Stimulated activated CD8-positive, alpha-beta memory T cell treated with anti-CD3 and anti-CD28 coated beads, Interleukin-4, amount 100 ng/mL, for 1 hour (primary cell): ENCODE measurements around the gene PITX3.
"Not testable (repeated sequence)": the region's sequence is repeated elsewhere in the genome, so short reads cannot be mapped to it uniquely, and the experiment has no call there.

Experiments
- DNase-seq, 2 donors: peaks; one replicate each; pipeline ENCODE4 v3.0.0-alpha.2; 2020; ENCODE audit warnings: low read depth in 2 of 2, low spot score in 1 of 2

Gene PITX3

GRCh38 chr10:102229810-102230263 is 11.5 kb downstream of the PITX3 start:
- peak; percentile 59 to 75 for DNase-seq

DNA sequence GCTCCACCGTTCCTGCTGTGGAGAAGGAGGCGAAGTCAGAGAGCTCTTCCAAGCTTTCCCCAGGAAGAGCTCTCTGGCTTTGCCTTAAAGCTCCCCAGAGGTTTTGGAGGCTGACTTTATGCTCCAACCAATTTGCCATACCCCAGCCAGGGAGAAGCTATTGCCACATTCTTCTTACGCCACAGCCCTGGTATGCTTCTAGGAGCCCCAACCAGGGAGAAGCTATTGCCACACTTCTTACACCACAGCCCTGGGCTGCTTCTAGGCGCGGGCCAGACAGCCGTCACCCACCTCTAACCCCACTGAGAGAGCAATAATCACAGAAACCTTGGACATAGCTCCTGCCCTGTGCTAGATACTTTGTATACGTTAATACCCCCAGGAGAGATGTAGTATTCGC is 14.3 kb downstream of the PITX3 start:
- DNase-seq = no peak

GRCh38 chr10:102226542-102226870 is 14.8 kb downstream of the PITX3 start:
- no peak for DNase-seq

DNA sequence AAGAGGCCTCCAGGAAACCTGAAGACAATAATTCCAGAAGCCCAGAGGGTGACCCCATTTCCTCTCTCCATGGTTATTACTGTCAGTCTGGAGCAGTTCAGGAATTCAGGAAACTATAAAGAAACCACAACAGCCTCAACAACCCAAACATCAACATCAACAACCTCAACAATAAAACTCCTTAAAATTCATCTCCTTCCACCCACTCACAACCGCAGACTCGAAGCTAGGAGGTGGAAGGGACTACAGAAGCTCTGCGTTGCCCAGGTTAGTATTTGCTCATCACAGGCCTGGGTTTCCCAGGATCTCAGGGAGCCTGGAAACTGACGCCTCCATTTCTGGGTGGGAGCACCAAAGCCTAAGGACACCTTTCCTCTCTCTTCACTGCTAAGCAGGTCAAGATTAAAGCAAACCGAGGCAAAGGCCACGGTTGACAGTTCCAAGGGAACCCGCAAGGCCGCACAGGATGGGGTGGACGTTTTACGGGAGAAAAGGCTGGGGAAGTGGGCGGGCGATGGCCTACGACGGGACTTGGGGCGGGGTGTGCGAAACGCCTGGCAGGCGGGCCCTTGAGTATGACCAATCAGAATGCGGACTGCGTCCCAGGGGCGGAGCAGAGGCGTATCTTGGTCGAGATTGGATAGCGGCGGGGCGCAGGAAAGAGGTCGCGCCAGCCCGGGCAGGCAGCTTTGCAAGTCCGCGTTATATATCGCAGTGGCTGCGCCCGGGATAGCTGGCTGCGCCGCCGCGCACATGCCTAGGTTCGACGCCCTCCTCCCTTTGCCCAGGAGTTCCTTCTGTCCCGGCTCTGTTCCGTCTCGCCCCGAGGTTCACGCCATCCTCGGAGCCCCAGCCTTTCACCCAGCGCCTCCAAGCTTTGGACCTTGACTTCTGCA is 15.4 kb downstream of the PITX3 start, which contains the start of gene ELOVL3:
Gene ELOVL3 (plus strand): TSS at position 654 of the 896 bp plus-strand sequence. CDS start 250 bp downstream, outside the sequence.
- DNase-seq = peak; percentile 33 to 66

- DNase-seq = no peak
Observed at GRCh38 chr10:102222797-102223196, 18.5 kb downstream of the PITX3 start.

DNA sequence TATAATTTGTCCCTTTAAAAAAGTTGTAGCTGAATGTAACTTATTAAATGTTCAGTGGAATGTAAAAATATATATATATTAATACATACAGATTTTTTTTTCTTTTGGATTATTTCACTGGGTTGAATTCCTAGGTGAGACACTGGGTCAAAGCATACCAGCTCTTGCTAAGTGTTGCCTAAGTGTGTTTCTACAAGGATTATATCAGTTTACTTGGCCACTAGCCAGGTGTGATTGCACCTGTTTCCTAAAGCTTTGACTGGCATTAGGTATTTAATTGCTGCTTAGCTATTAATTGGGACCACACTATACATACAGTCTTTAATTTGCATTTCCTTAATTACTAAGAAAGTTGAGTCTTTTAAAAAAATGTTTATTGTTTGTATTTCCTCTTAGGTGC is 20.7 kb downstream of the PITX3 start:
- no peak for DNase-seq

DNA sequence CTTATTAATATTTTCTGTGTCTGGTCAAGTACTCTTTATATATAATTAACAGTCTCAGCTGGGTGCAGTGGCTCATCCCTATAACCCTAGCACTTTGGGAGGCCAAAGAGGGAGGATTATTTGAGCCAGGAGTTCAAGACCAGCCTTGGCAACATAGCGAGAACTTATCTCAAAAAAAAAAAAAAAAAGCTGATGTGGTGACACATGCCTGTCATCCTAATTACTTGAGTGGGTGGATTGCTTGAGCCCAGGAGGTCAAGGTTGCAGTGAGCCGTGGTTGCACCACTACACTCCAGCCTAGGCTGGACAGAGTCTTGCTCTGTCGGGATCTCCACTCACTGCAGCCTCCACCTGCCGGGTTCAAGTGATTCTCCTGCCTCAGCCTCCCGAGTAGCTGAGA is 21.9 kb downstream of the PITX3 start:
- no peak for DNase-seq

DNA sequence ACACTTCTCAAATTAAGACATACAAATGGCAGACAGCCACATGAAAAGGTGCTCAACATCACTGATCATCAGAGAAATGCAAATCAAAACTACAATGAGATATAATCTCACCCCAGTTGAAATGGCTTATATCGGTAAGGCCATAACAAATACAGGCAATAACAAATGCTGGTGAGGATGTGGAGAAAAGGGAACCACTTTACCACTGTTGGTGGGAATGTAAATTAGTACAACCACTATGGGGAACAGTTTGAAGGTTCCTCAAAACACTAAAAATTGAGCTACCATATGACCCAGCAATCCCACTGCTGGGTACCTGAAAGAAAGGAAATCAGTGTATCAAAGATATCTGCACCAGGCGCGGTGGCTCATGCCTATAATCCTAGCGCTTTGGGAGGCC is 27.7 kb downstream of the PITX3 start:
- not testable (repeated sequence) for DNase-seq

DNA sequence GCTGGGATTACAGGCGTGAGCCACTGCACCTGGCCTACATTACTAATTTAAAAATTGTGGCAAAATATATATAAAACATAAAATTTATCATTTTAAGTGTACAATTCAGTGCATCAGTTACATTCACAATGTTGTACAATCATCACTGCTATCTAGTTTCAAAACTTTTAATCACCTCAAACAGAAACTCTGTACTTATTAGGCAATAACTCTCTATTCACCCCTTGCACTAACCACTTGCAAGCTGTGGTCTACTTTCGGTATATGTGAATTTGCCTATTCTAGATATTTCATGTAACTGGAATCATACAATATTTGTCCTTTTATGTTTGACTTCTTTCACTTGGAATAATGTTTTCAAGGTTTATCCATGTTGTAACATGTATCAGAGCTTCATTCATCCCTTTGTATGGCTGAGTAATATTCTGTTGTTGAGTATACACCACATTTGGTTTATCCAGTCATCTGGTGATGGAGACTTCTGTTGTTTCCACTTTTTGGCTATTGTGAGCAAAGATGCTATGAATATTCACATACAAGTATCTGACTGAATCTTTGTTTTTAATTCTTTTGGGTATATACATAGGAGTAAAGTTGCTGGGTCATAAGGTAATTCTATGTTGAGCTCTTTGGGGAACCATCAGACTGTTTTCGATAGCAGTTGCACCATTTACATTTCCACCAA is 29.6 kb downstream of the PITX3 start:
- no peak for DNase-seq

DNA sequence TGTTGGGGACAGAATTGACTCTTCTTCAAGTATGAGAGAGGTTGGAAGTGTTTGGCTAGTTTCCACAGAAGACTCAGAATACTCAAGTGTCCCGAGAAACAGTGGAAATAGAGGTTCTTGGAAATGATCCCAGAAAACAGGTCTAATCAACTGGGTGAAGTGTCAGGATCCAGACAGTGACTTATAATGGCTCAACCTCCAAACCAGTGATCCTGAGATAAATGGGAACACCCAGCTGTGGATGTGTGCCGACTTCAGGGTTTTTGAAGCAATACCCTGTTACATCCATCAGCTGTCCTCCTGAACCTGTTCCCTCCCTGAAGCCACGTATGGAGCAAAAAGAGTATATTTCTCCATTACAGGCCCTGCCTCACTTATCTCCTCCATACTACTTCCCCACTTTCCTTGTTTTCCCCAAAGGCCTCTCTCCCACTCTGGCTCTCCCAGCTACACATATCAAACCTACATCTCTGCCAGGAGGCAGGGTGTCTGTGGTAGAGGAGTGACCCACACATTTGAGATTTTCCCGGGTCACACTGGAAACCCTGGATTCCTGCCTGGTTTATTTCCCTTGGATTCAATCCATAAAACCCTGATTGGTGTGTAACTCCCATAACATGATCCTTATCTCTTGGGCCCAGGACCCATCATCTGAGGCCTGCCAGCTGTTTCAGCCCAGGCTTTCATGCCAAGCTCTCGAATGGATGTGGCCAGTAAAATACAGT is 32.8 kb downstream of the PITX3 start:
- no peak for DNase-seq

- no peak for DNase-seq
Observed at GRCh38 chr10:102202386-102202785, 38.9 kb downstream of the PITX3 start.

DNA sequence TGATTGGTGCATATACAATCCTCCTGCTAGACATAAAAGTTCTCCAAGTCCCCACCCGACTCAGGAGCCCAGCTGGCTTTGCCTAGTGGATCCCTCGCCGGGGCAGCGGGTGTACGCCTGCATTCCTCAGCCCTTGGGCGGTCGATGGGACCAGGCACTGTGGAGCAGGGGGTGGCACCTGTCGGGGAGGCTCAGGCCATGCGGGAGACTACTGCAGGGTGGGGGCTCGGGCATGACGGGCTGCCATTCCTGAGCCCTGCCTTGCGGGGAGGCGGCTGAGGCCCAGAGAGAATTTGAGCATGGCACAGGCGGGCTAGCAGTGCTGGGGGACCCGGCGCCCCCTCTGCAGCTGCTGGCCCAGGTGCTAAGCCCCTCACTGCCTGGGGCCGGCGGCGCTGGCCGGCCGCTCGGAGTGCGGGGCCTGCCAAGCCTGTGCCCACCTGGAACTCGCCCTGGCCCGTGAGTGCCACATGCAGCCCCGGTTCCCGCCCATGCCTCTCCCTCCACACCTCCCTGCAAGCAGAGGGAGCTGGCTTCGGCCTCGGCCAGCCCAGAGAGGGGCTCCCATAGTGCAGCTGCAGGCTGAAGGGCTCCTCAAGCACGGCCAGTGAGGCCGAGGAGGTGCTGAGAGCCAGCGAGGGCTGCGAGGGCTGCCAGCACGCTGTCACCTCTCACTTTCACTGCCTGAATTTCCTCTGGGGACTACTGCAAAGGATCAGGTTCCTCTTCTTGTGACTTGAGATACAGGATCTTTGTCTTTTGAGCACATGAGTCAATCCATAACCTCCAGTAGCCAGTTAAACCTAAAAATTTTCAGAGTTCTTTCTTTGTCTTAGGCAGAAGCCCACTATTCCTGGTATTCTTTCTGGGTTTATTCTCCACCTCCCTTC is 40.3 kb downstream of the PITX3 start:
- DNase-seq = no peak

- no peak for DNase-seq
Observed at GRCh38 chr10:102198027-102198426, 43.3 kb downstream of the PITX3 start.

DNA sequence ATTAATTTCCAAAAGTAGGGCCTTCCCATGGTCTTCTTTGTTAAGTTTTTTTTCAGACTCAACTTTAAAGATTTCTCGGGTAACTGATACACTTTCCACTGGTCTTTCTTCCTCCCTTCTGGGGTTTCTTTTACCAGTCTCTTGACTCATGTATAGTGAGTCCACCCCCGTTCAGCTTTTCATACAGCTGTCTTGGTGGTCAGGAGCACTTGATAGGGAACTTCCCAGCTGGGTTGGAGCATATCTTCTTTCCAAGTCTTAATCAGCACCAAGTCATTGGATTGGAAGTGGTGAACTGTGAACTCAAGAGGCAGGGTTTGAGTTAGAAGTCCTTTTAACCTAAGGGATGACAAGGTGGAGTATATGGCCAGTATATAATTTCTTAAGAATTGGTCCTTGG is 44.4 kb downstream of the PITX3 start:
- no peak for DNase-seq

GRCh38 chr10:102195296-102195870 is 45.9 kb downstream of the PITX3 start:
- DNase-seq = no peak

- DNase-seq = no peak
Observed at GRCh38 chr10:102191956-102192355, 49.4 kb downstream of the PITX3 start.

- not testable (repeated sequence) for DNase-seq
Observed at GRCh38 chr10:102188941-102189898, 52.1 kb downstream of the PITX3 start.

DNA sequence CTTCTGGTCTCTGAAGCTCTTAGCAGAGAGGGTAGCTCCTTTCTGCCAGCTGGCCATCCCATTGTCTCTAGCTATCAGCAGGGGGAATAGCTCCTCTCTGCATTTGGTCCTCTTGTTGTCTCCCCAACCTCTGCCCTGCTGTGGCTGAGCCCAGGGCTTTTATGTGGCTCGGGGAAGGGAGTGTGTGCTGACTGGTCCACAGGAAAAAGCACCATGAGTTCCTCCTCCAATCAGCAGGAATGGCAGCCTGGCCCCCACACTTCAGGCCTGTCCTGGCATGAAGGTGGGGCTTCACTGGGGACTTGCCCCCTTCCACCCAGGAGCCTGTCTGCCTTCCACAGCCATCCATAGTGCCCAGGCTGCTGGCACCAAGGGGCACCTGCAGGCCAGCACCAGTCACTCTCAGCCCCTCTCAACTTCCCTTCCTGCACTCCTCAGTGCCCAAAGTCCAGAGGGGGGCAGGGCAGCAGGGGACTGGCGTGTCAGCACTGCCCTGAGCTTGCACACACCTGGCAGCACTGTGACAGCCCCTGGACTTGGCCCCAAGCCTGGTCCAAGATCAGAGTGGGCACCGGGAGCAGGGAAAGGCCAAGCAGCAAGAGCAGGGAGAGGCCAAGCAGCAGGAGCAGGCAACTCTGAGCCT is 52.9 kb downstream of the PITX3 start:
- no peak for DNase-seq
